ENCODE results near the gene MBNL2.

DNA sequence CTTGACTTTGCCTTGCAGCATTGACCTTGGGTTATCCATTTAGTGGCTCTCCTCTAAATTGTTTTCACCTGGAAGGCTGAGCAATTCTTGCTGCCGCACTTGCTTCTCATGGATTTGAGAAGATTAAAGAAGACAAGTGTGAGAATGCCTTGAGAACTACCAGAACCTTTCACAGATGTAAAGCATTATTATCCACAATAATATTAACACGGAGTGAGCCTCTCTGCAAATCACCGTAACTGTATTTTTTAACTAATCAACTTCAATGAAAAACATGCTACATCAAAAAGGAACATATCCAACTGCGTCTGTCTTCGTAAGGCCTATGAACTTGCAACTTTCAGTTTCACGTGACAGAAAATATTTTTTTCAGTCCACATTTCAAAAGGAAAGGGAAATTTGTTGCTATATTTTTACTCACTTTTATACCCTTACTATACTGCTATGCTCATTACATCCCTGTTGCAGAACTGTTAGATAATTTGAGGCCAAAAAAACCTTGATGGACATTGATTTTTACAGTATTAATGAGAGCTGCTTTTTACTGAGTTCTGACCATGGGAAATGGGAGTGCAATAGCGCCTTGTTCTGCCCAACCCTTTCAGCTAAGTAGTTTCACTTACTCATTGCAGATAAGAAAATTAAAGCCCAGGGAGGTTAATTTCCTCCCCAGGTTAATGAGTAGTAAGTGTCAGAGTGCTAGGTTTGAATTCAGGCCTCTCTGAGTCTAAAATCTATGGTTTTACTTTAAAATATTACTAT, 118.0 kb downstream of the MBNL2 start:
- TF ChIP-seq, protein P1, sequence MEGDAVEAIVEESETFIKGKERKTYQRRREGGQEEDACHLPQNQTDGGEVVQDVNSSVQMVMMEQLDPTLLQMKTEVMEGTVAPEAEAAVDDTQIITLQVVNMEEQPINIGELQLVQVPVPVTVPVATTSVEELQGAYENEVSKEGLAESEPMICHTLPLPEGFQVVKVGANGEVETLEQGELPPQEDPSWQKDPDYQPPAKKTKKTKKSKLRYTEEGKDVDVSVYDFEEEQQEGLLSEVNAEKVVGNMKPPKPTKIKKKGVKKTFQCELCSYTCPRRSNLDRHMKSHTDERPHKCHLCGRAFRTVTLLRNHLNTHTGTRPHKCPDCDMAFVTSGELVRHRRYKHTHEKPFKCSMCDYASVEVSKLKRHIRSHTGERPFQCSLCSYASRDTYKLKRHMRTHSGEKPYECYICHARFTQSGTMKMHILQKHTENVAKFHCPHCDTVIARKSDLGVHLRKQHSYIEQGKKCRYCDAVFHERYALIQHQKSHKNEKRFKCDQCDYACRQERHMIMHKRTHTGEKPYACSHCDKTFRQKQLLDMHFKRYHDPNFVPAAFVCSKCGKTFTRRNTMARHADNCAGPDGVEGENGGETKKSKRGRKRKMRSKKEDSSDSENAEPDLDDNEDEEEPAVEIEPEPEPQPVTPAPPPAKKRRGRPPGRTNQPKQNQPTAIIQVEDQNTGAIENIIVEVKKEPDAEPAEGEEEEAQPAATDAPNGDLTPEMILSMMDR (IDR thresholded peaks at IDR 0.05) = no peak
- no peak for TF ChIP-seq EP300 (IDR thresholded peaks at IDR 0.05)
